HG03139 (cell line): ENCODE data around the gene WFIKKN2.
"Not testable (repeated sequence)": the region's sequence is repeated elsewhere in the genome, so short reads cannot be mapped to it uniquely, and the experiment has no call there.

ENCODE experiments used
- ATAC-seq: cut with Tn5 transposase; IDR thresholded peaks from one replicate; pipeline ENCODE4 v1.9.1; 2021; ENCODE audit not compliant: unreplicated experiment

Gene WFIKKN2

DNA sequence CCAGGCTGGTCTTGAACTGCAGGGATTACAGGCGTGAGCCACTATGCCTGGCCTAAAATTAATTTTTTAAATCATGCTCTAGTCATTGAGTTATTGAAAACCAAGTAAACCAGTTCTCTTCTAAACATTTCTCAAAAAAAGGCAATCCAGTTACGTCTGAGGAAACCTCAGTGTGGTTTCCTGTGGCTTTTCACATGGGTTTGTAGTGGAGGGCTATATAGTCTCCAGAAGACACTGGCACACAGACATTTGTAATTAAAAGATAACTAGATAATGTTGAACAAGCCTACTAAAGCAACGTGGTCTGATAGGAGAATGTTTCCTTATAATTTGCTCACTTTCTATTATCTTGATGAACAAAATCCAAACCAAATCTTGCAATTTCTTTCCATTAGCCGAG is 36.0 kb downstream of the WFIKKN2 start:
- ATAC-seq = no peak

DNA sequence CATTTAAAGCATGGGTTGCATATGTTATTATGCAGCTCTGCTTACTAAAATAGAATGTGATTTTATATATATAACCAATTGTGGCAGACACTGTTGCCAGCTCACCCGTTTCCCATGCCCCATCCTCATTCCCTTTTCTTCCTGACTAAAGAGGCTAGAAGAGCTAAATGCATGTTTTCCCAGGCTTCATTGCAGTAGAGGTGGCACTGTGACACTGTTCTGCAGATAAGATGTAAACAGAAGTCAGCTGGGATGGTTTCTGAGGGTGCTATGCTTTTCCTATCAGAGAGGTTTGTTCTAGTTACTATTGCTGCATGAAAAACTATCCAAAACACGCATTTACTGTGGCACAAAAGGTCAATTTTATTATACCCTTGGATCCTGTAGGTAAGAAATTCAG is 36.5 kb downstream of the WFIKKN2 start:
- ATAC-seq = no peak

DNA sequence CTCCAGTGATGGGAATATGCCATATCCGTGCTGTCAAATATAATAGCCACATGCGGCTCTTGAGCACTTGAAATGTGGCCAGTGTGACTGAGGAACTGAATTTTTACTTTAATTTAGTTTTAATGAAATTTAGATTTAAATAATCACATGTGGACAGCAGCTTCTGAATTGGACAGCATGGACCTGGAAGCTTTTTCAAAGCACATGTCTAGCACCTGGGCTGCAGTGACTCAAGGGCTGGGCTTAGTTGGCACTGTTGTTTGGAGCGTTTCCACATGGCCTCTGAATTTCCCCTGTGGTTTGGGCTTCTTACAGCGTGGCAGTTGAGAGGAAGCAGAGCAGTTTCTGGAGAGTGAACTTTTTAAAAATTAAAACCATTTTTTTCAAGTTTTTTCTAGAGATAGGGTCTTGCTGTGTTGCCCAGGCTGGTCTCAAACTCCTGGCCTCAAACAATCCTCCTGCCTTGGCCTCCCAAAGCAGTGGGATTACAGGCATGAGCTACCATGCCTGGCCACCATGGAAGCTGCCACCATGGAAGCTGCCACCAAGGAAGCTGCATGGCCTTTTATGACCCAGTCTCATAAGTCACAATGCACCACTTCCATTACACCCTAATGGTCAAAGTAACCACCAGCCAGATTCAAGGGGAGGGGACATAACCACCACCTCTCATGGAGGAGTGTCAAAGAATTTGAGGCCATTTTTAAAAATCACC is 37.5 kb downstream of the WFIKKN2 start:
- ATAC-seq = no peak

DNA sequence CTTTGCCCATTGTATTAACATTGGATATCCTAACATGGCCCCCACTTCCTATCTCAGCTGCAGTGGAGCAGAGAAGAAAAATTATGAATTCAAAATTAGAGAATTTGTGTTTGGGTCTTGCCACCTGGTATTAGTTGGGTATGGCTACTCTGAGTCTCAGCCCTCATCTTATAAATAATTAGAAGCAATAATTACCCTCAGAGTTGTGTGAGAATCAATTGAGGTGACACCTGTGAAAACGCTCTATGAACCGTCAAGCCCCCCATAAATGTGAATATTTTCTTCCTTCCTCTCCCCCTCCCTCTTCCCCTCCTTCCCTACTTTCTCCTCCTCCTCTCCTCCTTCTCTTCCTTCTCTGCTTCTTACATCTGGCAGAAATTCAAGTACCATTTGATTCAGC is 39.7 kb downstream of the WFIKKN2 start:
- no peak for ATAC-seq

DNA sequence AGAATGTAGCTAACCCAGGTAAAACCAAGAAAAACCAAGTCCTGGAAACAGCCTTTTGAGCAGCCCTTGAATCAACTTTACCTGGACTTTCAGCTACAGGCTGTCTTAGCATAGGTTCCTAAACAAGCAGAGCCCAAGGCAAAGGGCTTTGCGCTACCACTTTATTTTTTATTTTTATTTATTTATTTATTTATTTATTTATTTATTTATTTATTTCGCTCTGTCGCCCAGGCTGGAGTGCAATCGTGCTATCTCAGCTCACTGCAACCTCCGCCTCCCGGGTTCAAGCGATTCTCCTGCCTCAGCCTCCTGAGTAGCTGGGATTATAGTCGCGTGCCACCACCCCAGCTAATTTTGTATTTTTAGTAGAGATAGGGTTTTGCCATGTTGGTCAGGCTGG is 41.7 kb downstream of the WFIKKN2 start:
- not testable (repeated sequence) for ATAC-seq

DNA sequence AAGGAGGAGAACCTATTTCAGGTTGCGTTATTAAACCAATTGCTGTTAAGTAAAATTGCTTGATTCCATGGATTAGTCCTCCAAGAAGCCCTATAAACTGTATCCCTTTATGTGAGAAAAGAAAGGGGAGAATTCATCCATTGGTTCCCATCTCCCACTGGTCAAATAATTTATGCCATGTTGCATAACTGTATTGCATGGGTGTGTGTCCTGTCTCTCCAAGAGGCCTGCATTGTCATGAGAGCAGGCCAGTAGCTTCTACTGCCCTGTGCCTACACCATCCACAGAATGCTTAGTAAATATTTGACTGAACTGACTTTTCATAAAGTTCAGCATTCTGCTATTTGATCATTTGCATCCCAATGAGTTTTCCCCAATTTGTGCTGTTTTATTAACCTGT is 42.5 kb downstream of the WFIKKN2 start:
- ATAC-seq = no peak

DNA sequence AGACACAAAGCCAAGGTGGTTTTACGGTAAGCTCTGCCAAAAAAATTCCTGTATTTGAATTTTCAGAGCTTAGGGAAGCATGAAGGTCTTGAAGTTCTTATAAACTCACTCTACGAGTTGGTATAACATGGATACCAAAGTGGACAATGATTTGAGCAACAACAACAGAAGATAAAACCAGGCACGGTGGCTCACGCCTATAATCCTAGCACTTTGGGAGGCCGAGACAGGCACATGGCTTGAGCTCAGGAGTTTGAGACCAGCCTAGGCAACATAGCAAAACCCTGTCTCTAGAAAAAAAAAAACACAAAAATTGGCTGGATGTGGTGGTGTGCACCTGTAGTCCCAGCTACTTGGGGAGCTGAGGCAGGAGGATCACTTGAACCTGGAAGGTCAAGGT is 43.7 kb downstream of the WFIKKN2 start:
- no peak for ATAC-seq

DNA sequence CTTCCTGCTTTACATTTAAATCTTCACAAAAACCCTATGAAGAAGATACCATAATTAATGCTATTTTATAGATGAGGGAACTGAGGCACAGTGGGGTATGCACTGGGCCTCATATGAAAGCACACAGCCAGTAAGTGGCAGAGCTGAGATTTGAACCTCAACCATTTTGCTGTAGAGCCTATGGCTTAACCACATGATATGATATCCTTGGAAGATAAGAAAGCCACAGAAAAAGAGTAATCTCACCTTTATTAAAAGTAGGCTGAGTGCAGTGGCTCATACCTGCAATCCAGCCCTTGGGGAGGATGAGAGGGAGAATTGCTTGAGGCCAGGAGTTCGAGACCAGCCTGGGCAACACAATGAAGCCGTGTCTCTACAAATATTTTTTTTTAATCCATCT is 45.8 kb downstream of the WFIKKN2 start:
- ATAC-seq = no peak

DNA sequence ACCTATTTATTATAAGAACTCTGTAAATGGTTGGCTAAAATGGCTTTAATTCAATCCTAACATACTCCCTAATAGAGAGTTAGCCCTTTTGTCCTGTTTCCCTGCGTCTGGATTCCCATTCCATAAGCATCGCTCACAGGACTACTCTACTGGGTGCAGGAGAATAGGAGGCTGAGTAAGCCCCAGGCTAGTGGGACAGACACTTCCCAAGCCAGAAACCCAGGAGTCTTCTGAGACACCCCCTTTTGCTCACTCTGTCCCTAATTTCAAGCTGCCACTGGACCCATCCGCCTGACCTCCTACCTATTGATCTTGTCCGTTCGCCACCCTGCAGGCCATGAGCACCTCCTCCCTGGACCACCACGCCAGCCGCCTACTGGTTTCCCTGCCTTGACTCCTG is 47.5 kb downstream of the WFIKKN2 start:
- ATAC-seq = no peak

DNA sequence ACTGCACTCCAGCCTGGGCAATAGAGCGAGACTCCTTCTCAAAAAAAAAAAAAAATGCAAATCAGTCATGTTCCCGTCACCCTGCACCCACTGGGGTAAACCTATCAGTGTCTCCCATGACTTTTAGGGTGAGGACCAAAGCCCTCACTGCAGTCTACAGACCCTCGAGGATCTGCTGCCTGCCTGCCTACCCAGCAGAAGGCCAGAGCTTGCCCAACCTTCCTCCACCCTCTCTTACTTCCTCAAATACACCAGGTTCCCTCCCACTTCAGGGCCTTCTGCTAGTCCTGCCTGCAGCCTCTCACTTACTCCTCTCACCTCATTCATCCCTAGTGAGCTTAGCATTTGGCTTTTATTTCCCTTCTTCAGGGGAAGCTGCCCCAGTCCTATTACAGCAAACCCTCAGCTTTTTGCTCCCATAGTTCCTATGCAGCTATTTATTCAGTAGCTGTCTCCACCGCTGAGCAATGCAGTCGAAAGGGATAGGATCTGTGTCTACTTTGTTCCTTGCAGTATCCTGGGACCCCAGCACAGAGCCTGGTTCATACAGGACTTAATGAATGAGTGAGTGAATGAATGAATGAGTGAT is 48.6 kb downstream of the WFIKKN2 start:
- no peak for ATAC-seq

DNA sequence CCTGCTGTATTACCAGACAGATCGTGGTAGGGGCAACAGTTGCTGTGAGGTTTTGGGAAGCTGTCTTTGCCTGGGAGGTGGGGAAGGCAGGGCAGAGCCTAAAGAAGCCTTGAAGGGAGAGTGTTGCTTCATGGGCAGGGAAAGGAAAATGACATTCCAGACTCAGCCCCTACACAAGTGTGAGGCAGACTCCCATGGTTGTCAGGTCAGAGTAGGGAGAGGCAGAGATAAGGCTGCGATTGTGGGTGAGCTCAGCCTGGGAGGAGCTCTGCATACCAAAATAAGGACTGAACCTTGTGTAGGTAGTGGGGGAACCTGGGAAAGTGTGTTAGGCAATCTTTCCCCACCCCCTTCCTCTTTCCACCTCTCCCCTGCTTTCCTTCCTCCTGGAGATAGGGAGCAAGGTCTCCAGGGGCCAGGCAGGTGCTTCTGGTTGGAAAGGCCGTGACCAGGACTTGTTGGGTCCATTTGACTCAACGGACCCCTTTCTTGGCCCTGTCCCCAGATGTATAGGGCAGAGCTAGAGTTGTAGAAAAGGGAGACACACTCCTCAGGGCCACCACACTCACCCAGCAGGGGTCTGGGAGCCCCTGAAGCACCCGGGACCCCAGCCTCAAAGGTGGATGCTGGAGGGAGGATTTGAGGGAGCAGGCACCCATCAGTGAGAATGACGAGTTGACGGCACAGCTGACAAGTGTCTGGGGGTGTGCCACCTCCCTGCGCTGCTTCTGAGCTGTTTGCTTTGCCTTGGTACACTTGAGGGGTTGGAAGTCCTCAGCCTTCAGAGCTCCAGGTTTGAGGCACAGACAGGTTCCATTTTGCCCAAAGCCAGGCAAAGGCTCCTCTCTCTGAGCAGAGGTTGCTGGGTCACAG is 49.3 kb downstream of the WFIKKN2 start:
- no peak for ATAC-seq

DNA sequence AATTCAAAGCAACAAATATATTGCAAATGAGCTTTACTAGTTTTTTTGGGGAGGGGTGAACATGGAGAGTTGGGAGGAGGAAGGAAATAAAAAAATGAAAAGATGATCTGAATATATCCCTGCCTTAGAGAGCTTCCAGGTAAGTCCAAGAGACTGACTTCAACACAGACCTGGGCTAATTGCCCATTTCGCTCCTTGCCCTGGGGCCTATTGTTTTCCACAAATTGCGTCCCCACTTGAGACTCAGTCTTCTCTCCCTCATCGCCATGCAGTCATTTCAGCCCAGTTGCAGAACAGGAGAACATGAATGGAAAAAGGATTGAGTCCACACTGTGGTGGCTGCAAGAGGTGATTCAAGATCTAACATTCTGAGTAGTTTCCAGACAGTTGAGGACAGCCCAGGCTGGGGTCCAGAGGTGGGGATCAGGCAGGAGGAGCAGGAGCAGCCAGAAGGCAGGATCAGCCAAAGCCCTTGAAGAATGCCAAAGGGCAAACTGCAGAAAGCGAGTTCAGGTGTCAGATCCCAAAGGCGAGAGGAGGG is 52.4 kb downstream of the WFIKKN2 start:
- ATAC-seq = no peak

DNA sequence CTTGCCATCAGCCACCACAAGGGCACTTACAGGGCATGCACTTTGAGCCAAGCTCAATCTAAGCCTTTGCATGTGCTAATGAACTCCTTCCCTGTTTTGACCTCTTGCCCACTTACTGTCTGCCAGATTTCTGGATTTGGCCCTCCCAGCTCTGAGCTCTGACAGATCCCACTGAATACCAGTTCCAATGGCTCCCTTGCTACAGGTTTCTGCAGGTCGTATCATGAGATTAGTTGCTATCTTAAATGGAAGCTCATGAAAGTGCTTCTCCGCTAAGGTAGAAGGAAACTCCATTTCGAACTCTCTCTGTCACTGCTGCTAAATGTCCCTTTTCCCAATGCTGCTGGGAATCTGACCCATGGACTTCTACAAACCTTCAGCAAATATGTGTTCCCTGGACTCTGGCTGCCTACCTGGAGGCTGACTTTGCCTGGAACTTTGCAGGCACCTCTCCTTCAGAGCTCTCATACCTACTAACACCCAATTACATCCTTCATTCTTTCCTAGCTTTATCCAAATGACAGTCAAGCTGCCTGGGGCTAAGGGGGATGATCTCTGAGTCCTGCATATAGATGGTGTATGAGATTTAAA is 54.2 kb downstream of the WFIKKN2 start:
- ATAC-seq = no peak

DNA sequence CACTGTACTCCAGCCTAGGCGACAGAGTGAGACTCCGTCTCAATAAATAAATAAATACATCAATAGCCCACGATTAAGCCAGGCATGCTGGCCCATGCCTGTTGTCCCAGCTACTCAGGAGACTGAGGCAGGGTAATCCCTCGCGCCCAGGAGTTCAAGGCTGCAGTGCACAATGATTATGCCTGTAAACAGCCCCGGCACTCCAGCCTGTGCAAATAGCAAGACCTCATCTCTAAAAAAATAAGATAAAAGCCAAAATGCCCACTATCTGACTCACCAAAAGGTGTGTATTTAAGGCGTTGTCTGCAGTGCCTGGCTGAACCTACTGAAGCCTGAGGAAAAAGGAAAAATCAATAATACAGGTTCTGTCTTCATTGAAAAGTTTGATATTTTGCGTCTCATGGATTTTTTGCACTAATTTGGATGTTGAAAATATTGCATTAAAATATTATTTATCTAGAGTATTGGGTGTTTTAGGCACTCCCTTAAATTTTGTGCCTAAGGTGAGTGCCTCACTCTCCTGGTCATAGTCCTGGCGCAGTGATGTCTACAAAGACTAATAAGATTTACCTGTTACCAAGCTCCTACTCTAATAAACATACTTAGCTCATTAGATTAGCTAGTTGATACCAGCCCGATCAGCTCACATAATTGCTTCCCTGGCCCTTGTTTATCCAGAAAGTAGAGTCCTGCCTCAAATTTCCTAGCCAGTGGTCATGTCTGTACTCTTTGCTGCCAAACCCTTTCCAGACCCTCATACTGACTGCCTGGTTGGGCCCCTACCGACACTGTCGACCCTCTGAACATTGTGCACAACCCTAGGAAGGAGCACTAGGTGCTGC is 55.5 kb downstream of the WFIKKN2 start:
- ATAC-seq = no peak

DNA sequence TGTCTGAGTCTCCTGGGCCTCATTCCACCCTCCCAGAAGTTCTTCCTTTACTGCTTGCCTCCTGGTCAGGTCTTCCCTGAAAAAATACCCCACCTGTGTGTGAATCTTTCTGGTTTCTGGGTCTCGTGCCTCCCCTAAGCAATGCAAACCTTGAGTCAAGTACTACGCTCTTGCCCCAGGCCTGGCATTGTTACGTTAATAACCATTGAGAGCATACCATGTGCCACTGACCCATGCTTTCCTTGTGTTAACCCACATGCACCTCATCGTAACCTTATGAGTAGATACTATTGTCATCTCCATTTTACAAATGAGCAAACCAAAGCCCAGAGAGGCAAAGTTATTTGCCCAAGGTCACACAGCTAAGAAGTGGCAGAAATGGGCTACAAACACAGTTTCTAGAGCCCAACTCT is 56.2 kb downstream of the WFIKKN2 start:
- ATAC-seq = no peak
